DMS153 (cell line): ENCODE results near the gene SMIM43.
"Not testable (repeated sequence)": the region's sequence is repeated elsewhere in the genome, so short reads cannot be mapped to it uniquely, and the experiment has no call there.

Experiments
- DNase-seq: peaks from one replicate; lab custom pipeline; 2025; lab: John Stamatoyannopoulos, UW

The SMIM43 gene

DNA sequence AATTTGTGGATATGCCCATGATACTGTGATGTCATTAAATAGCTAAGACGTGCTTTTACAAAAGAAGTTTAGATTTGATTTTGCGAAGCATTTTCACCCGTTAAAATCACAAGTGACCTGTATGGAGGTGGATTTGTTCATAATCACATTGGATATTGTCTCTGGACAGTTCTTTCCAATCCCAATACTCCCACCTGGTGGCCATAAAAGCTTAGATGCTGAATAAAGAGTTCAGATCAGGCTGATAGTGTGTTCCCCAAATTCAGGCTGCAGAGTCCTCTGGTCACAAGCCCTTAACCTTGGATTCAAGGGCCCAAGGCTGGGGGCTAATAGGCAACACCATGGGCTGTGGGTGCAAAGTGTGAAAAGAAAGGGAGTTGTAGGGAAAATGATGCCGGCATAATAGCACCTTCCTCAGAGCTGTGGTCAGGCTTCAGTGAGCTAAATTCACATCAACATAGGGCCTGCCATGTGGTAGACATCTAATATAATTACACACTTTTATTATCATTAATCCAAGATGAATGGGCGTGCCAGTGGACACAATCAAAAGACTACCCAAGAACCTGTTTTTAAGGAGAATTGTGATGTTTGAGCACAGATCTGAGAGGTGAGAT is 28.1 kb downstream of the SMIM43 start:
- peak; percentile 30 for DNase-seq

DNA sequence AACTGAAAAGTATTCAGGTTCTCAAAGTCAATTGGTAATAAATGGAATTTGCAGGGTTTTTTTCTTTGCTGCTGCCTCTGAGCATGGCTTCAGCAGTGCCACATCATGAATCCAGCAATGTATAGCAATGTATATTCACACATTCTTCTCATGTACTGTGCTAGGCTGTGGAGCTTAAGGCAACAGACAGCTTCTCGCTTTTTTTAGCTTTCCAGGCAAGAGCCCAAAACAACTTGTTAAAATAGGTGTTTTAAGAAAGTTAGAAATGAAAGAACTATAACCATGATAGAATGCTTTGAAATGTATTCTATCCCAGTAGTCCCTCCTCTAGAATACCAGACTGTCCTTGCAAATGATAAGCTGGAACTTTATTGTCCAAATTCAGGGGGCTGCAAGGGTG is 30.4 kb downstream of the SMIM43 start:
- DNase-seq: no peak

GRCh38 chr4:121733942-121734341 is 31.0 kb downstream of the SMIM43 start:
- no peak for DNase-seq

DNA sequence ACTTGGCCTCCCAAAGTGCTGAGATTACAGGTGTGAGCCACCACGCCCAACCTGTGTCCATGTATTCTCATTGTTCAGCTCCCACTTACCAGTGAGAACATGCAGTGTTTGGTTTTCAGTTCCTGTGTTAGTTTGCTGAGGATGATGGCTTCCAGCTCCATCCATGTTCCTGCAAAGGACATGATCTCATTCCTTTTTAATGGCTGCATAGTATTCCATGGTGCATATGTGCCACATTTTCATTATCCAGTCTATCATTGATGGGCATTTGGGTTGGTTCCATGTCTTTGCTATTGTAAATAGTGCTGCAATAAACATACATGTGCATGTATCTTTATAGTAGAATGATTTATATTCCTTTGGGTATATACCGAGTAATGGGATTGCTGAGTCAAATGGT is 35.2 kb downstream of the SMIM43 start:
- not testable (repeated sequence) for DNase-seq

GRCh38 chr4:121728798-121729226 is 36.2 kb downstream of the SMIM43 start:
- DNase-seq: no peak

DNA sequence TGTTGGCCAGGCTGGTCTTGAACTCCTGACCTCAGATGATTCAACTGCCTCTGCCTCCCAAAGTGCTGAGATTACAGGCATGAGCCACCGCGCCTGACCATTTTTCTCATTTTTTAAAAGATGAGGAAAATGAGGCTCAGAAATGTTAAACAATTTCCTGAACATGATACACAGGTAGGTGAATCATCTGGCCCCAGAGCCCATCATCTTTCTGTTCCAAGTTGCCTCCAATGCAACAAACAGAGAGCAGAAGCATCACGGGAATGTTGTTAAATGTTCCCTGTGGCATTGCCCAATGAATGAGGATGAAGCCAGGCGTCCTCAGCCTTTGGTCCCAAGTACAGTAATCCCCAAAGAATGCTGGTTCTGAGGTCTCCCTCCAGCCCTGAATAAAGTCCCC is 36.9 kb downstream of the SMIM43 start:
- no peak for DNase-seq

GRCh38 chr4:121726642-121727268 is 38.2 kb downstream of the SMIM43 start:
- peak; percentile 24 for DNase-seq

- no peak for DNase-seq
Measured at GRCh38 chr4:121724671-121725070, 40.3 kb downstream of the SMIM43 start.

DNA sequence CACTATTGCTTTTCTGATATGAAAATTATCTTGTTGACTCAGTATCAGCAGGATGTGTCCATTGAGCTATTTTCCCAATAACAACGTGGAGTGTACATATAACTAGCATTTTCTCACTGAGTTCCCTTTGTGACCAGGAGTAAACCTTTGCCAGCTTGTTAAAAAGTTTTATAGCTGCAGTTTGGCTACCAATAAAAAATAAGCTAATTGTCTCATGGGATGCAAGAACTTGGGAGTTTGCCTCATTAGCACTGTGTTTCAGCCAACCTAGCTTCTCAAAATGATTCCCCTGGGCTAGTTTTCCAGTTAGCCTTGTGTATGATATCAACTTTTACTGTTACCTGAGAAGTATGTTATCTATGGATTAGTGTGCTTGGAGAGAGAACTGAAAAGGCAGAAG is 43.3 kb downstream of the SMIM43 start:
- DNase-seq: no peak

GRCh38 chr4:121720109-121720508 is 44.9 kb downstream of the SMIM43 start:
- DNase-seq: no peak

GRCh38 chr4:121717680-121718237 is 47.2 kb downstream of the SMIM43 start:
- no peak for DNase-seq

- DNase-seq: no peak
Measured at GRCh38 chr4:121714548-121714947, 50.4 kb downstream of the SMIM43 start.

- DNase-seq: no peak
Measured at GRCh38 chr4:121712783-121713182, 52.2 kb downstream of the SMIM43 start.

DNA sequence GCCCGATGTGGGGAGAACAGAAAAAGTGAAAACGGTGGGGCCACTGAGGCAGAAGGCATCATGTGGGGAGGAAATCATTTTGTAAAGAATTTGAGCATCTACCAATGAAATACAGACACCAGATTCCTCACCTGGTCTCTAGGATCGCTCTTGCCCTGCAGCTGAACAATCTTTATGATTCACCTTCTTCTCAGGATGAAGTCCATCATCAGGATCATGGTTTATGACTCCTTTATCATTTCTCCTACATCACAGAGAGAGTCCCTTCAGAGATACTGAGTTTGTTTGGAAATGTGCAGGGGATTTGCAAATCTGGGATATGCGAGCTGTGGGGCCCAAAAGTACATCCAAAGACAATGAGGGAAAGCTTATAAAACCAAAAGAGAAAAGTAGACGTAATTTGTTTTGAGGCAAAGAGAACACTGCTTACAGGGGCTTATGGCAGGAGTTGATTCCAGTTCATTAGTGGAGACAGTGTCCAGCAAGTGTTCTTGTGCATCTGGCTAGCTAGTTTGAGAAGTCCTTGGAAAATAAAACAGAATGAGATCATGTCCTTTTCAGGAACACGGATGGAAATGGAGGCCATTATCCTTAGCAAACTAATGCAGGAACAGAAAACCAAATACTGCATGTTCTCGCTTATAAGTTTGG is 52.8 kb downstream of the SMIM43 start:
- DNase-seq: no peak

GRCh38 chr4:121711263-121712000 is 53.5 kb downstream of the SMIM43 start:
- DNase-seq: peak; percentile 4

DNA sequence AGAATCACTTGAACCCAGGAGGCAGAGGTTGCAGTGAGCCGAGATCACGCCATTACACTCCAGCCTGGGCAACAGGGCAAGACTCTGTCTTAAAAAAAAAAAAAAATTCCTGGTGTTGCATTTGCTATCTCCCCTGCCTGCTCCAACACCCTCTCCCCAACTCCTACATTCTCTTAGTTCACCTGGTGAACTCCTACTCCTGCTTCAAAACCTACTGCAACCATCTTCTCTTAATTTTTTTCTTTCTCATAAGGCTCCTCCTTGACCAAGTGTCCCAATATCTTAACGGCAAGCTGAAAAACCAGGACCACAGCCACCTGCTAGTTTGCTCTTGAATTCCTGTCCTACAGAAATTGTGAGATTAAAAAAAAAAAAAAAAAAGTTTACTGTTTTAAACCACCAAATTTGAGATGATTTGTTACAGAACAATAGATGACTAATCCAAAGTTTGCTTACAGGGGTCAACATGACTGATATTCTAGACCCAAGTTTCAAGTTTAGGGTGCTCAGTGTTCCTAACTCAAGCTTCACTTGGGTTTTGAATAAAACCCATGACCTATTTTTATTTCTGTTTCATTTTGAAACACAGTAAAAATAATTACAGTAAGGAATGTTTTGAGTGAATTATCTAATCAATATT is 55.1 kb downstream of the SMIM43 start:
- DNase-seq: no peak
